Thyroid gland (tissue), 4 donors: ENCODE results near the gene DNAJC3. TPM values are rescaled to one million over a fixed set of nuclear protein-coding genes. Genes with fewer than 3 reads are reported as not detected.

Experiments used
- DNase-seq, 2 donors: peaks; one replicate each; pipeline ENCODE4 v3.0.0-alpha.2; 2019
- H3K27ac ChIP-seq, 3 donors: fragments of 200-600 bp; sonication (generic); 1 replicate in 2 of 3; 2 replicates in 1 of 3; pipeline ENCODE4 v1.5.1; 2016 to 2019; ENCODE audit warnings: mild to moderate bottlenecking in 1 of 3, moderate library complexity in 1 of 3
- H3K27me3 ChIP-seq: fragments of 200-600 bp; sonication (generic); one replicate; pipeline ENCODE4 v1.5.1; 2019
- H3K36me3 ChIP-seq, 2 donors: fragments of 200-600 bp; sonication (generic); one replicate each; pipeline ENCODE4 v1.5.1; 2016 to 2019
- H3K4me1 ChIP-seq, 2 donors: fragments of 200-600 bp; sonication (generic); one replicate each; pipeline ENCODE4 v1.5.1; 2017 to 2019
- H3K4me3 ChIP-seq, 3 donors: fragments of 200-600 bp; sonication (generic); replicated peaks in 1 of 3; 1 replicate in 2 of 3; 2 replicates in 1 of 3; pipeline ENCODE4 v1.5.1; 2016; ENCODE audit warnings: mild to moderate bottlenecking in 1 of 3
- H3K9me3 ChIP-seq: fragments of 200-600 bp; sonication (generic); one replicate; pipeline ENCODE4 v1.5.1; 2017
- CTCF ChIP-seq, 6 experiments: fragments of 200-600 bp in 3 of 6; fragments of 450-650 bp in 3 of 6; sonication (generic) in 3 of 6; IDR thresholded peaks; one replicate each; pipeline ENCODE4 v1.5.1; 2016 to 2019; ENCODE audit warnings: antibody characterized with exemption in 6 of 6, mild to moderate bottlenecking in 2 of 6, inconsistent platforms in 1 of 6, moderate library complexity in 1 of 6
- POLR2A ChIP-seq, 2 donors: fragments of 450-650 bp; IDR thresholded peaks; one replicate each; pipeline ENCODE4 v1.6.1; 2017; ENCODE audit warnings: antibody characterized with exemption in 2 of 2, mild to moderate bottlenecking in 2 of 2, moderate library complexity in 1 of 2
- WGBS, 2 donors: methylation state at CpG; one replicate each; pipeline ENCODE4 v1.1.5; 2017; 5-methylcytosine and 5-hydroxymethylcytosine counted together
- intact Hi-C: fragments of 100-400 bp; cut with DNase I; formaldehyde crosslinking; loops from one replicate; pipeline ENCODE4 v1.15.1; 2023
- total RNA-seq, 4 donors: library from RNA; depleted of rRNA; stranded (reverse); fragments of >200 nt; gene quantifications; one replicate each; pipeline ENCODE4 v1.2.3, GENCODE V29; 2016

DNAJC3 gene
- total RNA-seq, 4 donors from 2014 or later, result 92.2 to 164 (median 125) TPM

- Histone ChIP-seq H3K9me3 (no peaks in the 10 kb centered on the region), H3K4me1 (peaks cover 5 to 10% of the 10 kb centered on the region in 2 donors), H3K36me3 (no peaks in the 10 kb centered on the region), H3K27ac (no peak overlapping the region), H3K4me3 (no peak overlapping the region), H3K27me3 (no peaks in the 10 kb centered on the region)
- intact Hi-C loops, result no loop called here
- 96 to 98% methylated on average over 6 of the region's 6 CpGs for WGBS, 2 donors
- no peak for DNase-seq
- TF ChIP-seq POLR2A (IDR thresholded peaks at IDR 0.05) (no peak), CTCF (IDR thresholded peaks at IDR 0.05) (no peak)
These were observed 20.2 kb downstream of the DNAJC3 start for GRCh38 chr13:95697052-95697680.

- no peaks in the 10 kb centered on the region for H3K36me3 ChIP-seq
- WGBS, 2 donors, result 85 to 91% methylated on average over 5 of the region's 5 CpGs
- no peaks in the 10 kb centered on the region for H3K27me3 ChIP-seq
- intact Hi-C loops, result no loop called here
- TF ChIP-seq CTCF (IDR thresholded peaks at IDR 0.05) (no peak), POLR2A (IDR thresholded peaks at IDR 0.05) (no peak)
- no peak for DNase-seq
- H3K27ac ChIP-seq, result no peak overlapping the region
- no peaks in the 10 kb centered on the region for H3K9me3 ChIP-seq
- H3K4me3 ChIP-seq, result no peak overlapping the region
- H3K4me1 ChIP-seq, result peaks cover 10 to 14% of the 10 kb centered on the region in 2 donors
These were observed 21.3 kb downstream of the DNAJC3 start for GRCh38 chr13:95698047-95698749.

- H3K4me3 ChIP-seq, result no peak overlapping the region
- no peak overlapping the region for H3K27ac ChIP-seq
- no peaks in the 10 kb centered on the region for H3K36me3 ChIP-seq
- peaks cover 8 to 19% of the 10 kb centered on the region in 2 donors for H3K4me1 ChIP-seq
- TF ChIP-seq CTCF (IDR thresholded peaks at IDR 0.05) (no peak), POLR2A (IDR thresholded peaks at IDR 0.05) (no peak)
- H3K27me3 ChIP-seq, result no peaks in the 10 kb centered on the region
- no peak for DNase-seq
- no peaks in the 10 kb centered on the region for H3K9me3 ChIP-seq
- WGBS, 2 donors, result 67 to 82% methylated on average over 2 of the region's 2 CpGs
- intact Hi-C loops, result no loop called here
These were observed 26.6 kb downstream of the DNAJC3 start for GRCh38 chr13:95703576-95703975.

GRCh38 chr13:95704510-95704909, 27.6 kb downstream of the DNAJC3 start:
- no peak for DNase-seq
- Histone ChIP-seq H3K27ac (no peak overlapping the region), H3K36me3 (no peaks in the 10 kb centered on the region), H3K4me3 (no peak overlapping the region), H3K4me1 (peaks cover 4 to 19% of the 10 kb centered on the region in 2 donors), H3K9me3 (no peaks in the 10 kb centered on the region), H3K27me3 (no peaks in the 10 kb centered on the region)
- TF ChIP-seq CTCF (IDR thresholded peaks at IDR 0.05) (no peak), POLR2A (IDR thresholded peaks at IDR 0.05) (no peak)
- 94 to 95% methylated on average over 3 of the region's 3 CpGs for WGBS, 2 donors
- intact Hi-C loops, result no loop called here

- intact Hi-C loops, result no loop called here
- WGBS, 2 donors, result 90 to 100% methylated on average over 1 of the region's 1 CpG
- Histone ChIP-seq H3K9me3 (no peaks in the 10 kb centered on the region), H3K27me3 (no peaks in the 10 kb centered on the region), H3K4me3 (no peak overlapping the region), H3K4me1 (peaks cover 4 to 19% of the 10 kb centered on the region in 2 donors), H3K36me3 (peaks cover 7 to 11% of the 10 kb centered on the region in 2 donors), H3K27ac (no peak overlapping the region)
- DNase-seq, result no peak
- TF ChIP-seq POLR2A (IDR thresholded peaks at IDR 0.05) (no peak), CTCF (IDR thresholded peaks at IDR 0.05) (no peak)
These were observed 29.4 kb downstream of the DNAJC3 start for GRCh38 chr13:95706356-95706755.
